Tibial artery (tissue), 4 donors: ENCODE data around the gene RALGPS2.

Experiments used
- DNase-seq, 2 donors: peaks; one replicate each; pipeline ENCODE4 v3.0.0-alpha.2; 2019
- H3K27ac ChIP-seq, 2 donors: fragments of 200-600 bp; sonication (generic) in 1 of 2; 1 replicate in 1 of 2; 2 replicates in 1 of 2; pipeline ENCODE4 v1.5.1; 2018 to 2019; ENCODE audit warnings: mild to moderate bottlenecking in 1 of 2
- H3K27me3 ChIP-seq, 2 donors: fragments of 200-600 bp; sonication (generic) in 1 of 2; one replicate each; pipeline versions ENCODE4 v1.5.1 to v1.6.0; 2016 to 2019
- H3K36me3 ChIP-seq, 3 donors: fragments of 200-600 bp; sonication (generic) in 2 of 3; one replicate each; pipeline ENCODE4 v1.5.1; 2016 to 2019; ENCODE audit warnings: mild to moderate bottlenecking in 2 of 3
- H3K4me1 ChIP-seq, 4 donors: fragments of 200-600 bp; sonication (generic) in 2 of 4; 1 replicate in 3 of 4; 2 replicates in 1 of 4; pipeline ENCODE4 v1.5.1; 2016 to 2019
- H3K4me3 ChIP-seq, 2 donors: fragments of 200-600 bp; sonication (generic) in 1 of 2; 1 replicate in 1 of 2; 2 replicates in 1 of 2; pipeline ENCODE4 v1.5.1; 2018 to 2019; ENCODE audit warnings: mild to moderate bottlenecking in 2 of 2
- H3K9me3 ChIP-seq, 3 donors: fragments of 200-600 bp; sonication (generic) in 1 of 3; one replicate each; pipeline ENCODE4 v1.5.1; 2016 to 2019
- CTCF ChIP-seq, 2 experiments: fragments of 200-600 bp in 1 of 2; fragments of 450-650 bp in 1 of 2; IDR thresholded peaks; one replicate each; pipeline ENCODE4 v1.5.1; 2017 to 2019; ENCODE audit warnings: antibody characterized with exemption in 2 of 2, mild to moderate bottlenecking in 1 of 2, moderate library complexity in 1 of 2
- intact Hi-C: fragments of 100-400 bp; cut with DNase I; formaldehyde crosslinking; loops from one replicate; pipeline ENCODE4 v1.15.0; 2023; ENCODE audit warnings: low total_unique reads

The RALGPS2 gene

GRCh38 chr1:178969226-178969987, 244.4 kb downstream of the RALGPS2 start:
- intact Hi-C loops, result no loop called here
- Histone ChIP-seq H3K27ac (no peak overlapping the region), H3K4me3 (no peak overlapping the region), H3K27me3 (no peaks in the 10 kb centered on the region), H3K4me1 (no peaks in the 10 kb centered on the region), H3K36me3 (no peaks in the 10 kb centered on the region), H3K9me3 (peaks cover 0 to 8% (median 7%) of the 10 kb centered on the region in 3 donors)
- no peak for DNase-seq
- no peak for TF ChIP-seq CTCF (IDR thresholded peaks at IDR 0.05)

- Histone ChIP-seq H3K27ac (no peak overlapping the region), H3K27me3 (no peaks in the 10 kb centered on the region), H3K4me1 (no peaks in the 10 kb centered on the region), H3K4me3 (no peak overlapping the region), H3K36me3 (no peaks in the 10 kb centered on the region), H3K9me3 (peaks cover 0 to 3% (median 2%) of the 10 kb centered on the region in 3 donors)
- DNase-seq, result no peak
- intact Hi-C loops, result no loop called here
- TF ChIP-seq CTCF (IDR thresholded peaks at IDR 0.05), result no peak
Observed at GRCh38 chr1:178970184-178970583, 245.1 kb downstream of the RALGPS2 start.
